Type B pancreatic cell (in vitro differentiated cells): Measurements from ENCODE around the gene NBAS. TPM values are rescaled to one million over a fixed set of nuclear protein-coding genes. Genes with fewer than 3 reads are reported as not detected.

Source experiments
- DNase-seq: peaks from one replicate; pipeline ENCODE4 v3.0.0; 2021; ENCODE audit warnings: mixed read lengths; ENCODE audit not compliant: unreplicated experiment; ENCODE audit errors: extremely low spot score
- H3K27ac Mint-ChIP-seq: 2 replicates; pipeline ENCODE4 v1.8.0; 2021; ENCODE audit warnings: mild to moderate bottlenecking, mixed read lengths
- H3K27me3 Mint-ChIP-seq: 2 replicates; pipeline ENCODE4 v1.8.0; 2021; ENCODE audit warnings: mixed read lengths
- H3K36me3 Mint-ChIP-seq: 2 replicates; pipeline ENCODE4 v1.8.0; 2021; ENCODE audit warnings: mixed read lengths
- H3K4me1 Mint-ChIP-seq: one replicate; pipeline ENCODE4 v1.8.0; 2021; ENCODE audit warnings: mixed read lengths; ENCODE audit not compliant: unreplicated experiment
- H3K4me3 Mint-ChIP-seq: 2 replicates; pipeline ENCODE4 v1.8.0; 2021; ENCODE audit warnings: mild to moderate bottlenecking, mixed read lengths
- H3K9me3 Mint-ChIP-seq: 2 replicates; pipeline ENCODE4 v1.8.0; 2021; ENCODE audit warnings: mixed read lengths
- CTCF ChIP-seq: fragments of 200-600 bp; sonication (generic); conservative IDR thresholded peaks from 2 replicates; pipeline ENCODE4 v1.5.0; 2021; ENCODE audit warnings: antibody characterized with exemption, mild to moderate bottlenecking
- total RNA-seq: library from RNA; stranded (reverse); gene quantifications from 2 replicates; pipeline ENCODE4 v1.2.1, GENCODE V29; 2021; ENCODE audit warnings: low replicate concordance

NBAS gene
- total RNA-seq, 1 donor from 2014 or later: 53.5 TPM

- Mint-ChIP-seq H3K4me1 (peaks cover 20% of the 10 kb centered on the region), H3K36me3 (peaks cover 16% of the 10 kb centered on the region), H3K9me3 (peaks cover 14% of the 10 kb centered on the region), H3K27me3 (no peaks in the 10 kb centered on the region), H3K4me3 (no peak overlapping the region), H3K27ac (no peak overlapping the region)
- DNase-seq: no peak
- TF ChIP-seq CTCF: no peak
Observed at GRCh38 chr2:15246870-15247269, 314.3 kb downstream of the NBAS start.

- no peak for DNase-seq
- Mint-ChIP-seq H3K9me3 (peaks cover 10% of the 10 kb centered on the region), H3K27me3 (no peaks in the 10 kb centered on the region), H3K27ac (peak overlapping the region; percentile 12), H3K4me3 (no peak overlapping the region), H3K4me1 (peaks cover 20% of the 10 kb centered on the region), H3K36me3 (peaks cover 6% of the 10 kb centered on the region)
- no peak for TF ChIP-seq CTCF
Observed at GRCh38 chr2:15243762-15244161, 317.4 kb downstream of the NBAS start.

- Mint-ChIP-seq H3K9me3 (peaks cover 11% of the 10 kb centered on the region), H3K27me3 (no peaks in the 10 kb centered on the region), H3K27ac (no peak overlapping the region), H3K4me3 (no peak overlapping the region), H3K4me1 (peaks cover 20% of the 10 kb centered on the region), H3K36me3 (peaks cover 9% of the 10 kb centered on the region)
- DNase-seq: no peak
- no peak for TF ChIP-seq CTCF
Observed at GRCh38 chr2:15242936-15243461, 318.1 kb downstream of the NBAS start.

- no peak overlapping the region for H3K27ac Mint-ChIP-seq
Observed at GRCh38 chr2:15241929-15242328, 319.2 kb downstream of the NBAS start.

GRCh38 chr2:15241201-15241600 is 319.9 kb downstream of the NBAS start:
- no peak overlapping the region for H3K27ac Mint-ChIP-seq
- peaks cover 10% of the 10 kb centered on the region for H3K9me3 Mint-ChIP-seq
- H3K4me1 Mint-ChIP-seq: peaks cover 20% of the 10 kb centered on the region
- no peak for DNase-seq
- no peaks in the 10 kb centered on the region for H3K27me3 Mint-ChIP-seq
- peaks cover 13% of the 10 kb centered on the region for H3K36me3 Mint-ChIP-seq
- no peak overlapping the region for H3K4me3 Mint-ChIP-seq
- no peak for TF ChIP-seq CTCF

More at GRCh38 chr2:15241929-15242328, 319.2 kb downstream of the NBAS start:
- DNase-seq: no peak
- peaks cover 10% of the 10 kb centered on the region for H3K9me3 Mint-ChIP-seq
- H3K27me3 Mint-ChIP-seq: no peaks in the 10 kb centered on the region
- no peak for TF ChIP-seq CTCF
- H3K36me3 Mint-ChIP-seq: peaks cover 12% of the 10 kb centered on the region
- H3K4me1 Mint-ChIP-seq: peaks cover 20% of the 10 kb centered on the region
- H3K4me3 Mint-ChIP-seq: no peak overlapping the region

GRCh38 chr2:15238028-15238427 is 323.1 kb downstream of the NBAS start:
- H3K4me3 Mint-ChIP-seq: no peak overlapping the region

More at GRCh38 chr2:15238028-15238427, 323.1 kb downstream of the NBAS start:
- Mint-ChIP-seq H3K36me3 (peaks cover 8% of the 10 kb centered on the region), H3K27me3 (no peaks in the 10 kb centered on the region), H3K27ac (no peak overlapping the region), H3K9me3 (peaks cover 10% of the 10 kb centered on the region), H3K4me1 (peaks cover 5% of the 10 kb centered on the region)
- no peak for DNase-seq
- no peak for TF ChIP-seq CTCF
